ENCODE data around the gene OR6K6. TPM values are rescaled to one million over a fixed set of nuclear protein-coding genes. Genes with fewer than 3 reads are reported as not detected.

OR6K6 gene, protein sequence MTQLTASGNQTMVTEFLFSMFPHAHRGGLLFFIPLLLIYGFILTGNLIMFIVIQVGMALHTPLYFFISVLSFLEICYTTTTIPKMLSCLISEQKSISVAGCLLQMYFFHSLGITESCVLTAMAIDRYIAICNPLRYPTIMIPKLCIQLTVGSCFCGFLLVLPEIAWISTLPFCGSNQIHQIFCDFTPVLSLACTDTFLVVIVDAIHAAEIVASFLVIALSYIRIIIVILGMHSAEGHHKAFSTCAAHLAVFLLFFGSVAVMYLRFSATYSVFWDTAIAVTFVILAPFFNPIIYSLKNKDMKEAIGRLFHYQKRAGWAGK
- total RNA-seq, result not detected

DNA sequence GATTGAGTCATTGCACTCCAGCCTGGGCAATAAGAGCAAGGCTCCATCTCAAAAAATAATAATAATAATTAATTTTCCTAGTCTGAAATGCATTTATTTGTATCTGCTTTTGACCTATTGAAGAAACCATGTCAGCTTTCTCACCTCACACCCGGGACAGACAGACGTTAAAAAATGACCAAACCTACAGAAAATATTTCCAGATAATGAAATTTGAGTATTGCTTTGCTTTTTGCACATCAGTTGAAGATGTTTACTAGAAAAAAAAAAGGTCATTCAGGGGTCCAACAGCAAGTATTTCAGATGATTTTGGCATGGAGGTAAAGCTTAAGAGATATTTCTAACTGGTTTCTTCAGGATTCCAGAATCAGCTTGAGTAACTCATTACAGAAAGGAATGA, at the start of gene OR6K6:
Gene OR6K6 (plus strand): TSS at position 301 of the 400 bp plus-strand sequence. CDS start 168 bp downstream, outside the sequence.

DNA sequence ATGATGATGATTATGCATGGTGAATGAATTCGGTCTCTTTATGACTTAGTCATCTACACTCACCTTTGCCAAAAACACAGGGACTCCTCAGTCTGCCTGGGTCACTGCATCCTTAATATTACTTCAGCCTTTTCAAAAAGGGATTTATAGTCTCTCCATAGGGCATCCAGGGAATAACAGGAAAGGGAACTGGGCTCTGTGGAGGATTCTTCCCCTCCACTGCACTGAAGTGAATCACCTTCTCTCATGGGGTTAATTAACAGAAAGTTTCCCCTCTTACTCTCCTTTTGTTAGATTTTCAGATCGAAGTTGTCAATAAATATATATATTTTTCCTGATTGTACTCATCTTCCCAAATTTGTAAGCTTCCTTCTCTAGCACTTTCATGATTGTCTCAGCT, 33.9 kb upstream of the OR6K6 start, which contains the start of gene OR6K3:
Gene OR6K3 (minus strand): TSS at position 101 of the 400 bp plus-strand sequence. CDS start 2,605 bp downstream, outside the sequence.

DNA sequence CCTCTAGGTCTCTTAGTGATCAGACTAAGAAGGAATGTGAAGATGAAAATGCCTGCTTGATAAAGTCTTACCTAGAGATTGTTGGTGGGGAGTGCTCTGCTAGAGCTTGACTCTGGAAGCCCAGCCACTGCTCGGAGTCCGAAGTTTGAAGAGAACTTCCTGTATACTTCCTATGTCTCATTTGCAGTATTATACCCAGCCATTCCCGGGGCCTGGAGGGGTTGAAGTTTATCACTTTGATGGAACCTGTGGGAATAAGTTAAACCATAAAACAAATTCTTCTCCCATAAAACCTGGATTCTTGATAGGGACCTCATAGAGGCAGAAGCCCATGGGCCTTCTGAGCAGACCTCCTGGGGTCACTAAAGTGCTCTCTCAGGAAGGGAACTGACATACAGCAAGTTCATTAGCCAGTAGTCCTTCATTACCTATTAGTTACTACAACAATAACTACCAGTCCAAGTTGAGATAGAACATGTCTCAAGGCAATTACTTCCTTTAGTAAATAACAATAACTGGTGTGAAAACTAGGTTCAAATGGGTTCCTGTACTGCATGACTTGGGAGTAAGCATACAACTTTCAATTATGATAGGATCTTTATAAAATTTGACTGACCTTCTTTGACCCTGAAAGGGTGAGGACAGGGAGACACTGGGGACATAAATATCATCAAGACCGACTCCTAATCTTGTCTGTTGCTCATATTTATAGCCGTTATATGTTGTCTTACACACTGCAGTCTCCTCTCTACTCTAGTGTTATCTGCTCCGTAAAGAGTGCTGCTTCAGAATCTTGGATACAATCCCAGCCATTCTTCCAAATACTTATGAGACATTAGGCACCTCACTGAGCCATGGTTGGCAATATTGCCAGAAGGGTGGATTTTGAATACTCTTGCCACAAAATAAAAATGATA, 17.7 kb downstream of the OR6K6 start, which contains the start of gene OR6N1:
Gene OR6N1 (minus strand): TSS at position 246 of the 917 bp plus-strand sequence. CDS start 5,513 bp downstream, outside the sequence.

DNA sequence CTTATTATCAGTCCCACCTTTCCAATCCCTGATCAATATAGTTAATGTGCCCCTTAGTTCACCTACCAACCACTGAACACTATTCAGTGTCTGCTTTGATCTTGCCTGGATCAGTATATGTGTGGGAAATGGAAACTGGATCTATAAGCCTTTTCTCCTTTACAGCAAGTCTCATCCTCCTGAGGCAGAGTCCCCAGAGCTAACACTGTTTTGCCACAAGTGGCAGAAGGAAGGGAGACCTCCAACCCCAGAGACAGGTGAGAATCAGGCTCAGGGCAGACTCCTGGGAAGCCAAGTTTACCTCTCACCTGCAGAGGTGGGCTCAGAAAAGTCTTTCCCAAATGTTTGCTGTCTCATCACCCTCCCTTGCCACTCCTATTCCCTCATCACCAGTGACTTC, 26.6 kb downstream of the OR6K6 start, which contains the start of gene OR6N2:
Gene OR6N2 (minus strand): TSS at position 101 of the 400 bp plus-strand sequence. CDS start 3,569 bp downstream, outside the sequence.

Other genes starting within 250 kb of the OR6K6 start
- not detected for gene OR6Y1, start 200.3 kb upstream of the OR6K6 start, total RNA-seq
- gene OR6P1, start 184.1 kb upstream of the OR6K6 start, total RNA-seq, result not detected
- not detected for gene OR10X1, start 174.8 kb upstream of the OR6K6 start, total RNA-seq
- not detected for gene OR10Z1, start 149.5 kb upstream of the OR6K6 start, total RNA-seq
- not detected for gene SPTA1, start 68.0 kb upstream of the OR6K6 start, total RNA-seq
- gene OR6K2, start 54.1 kb upstream of the OR6K6 start, total RNA-seq, result not detected
- gene OR6K3, start 34.0 kb upstream of the OR6K6 start, total RNA-seq, result not detected
- gene OR6N1, start 17.5 kb downstream of the OR6K6 start, total RNA-seq, result not detected
- not detected for gene OR6N2, start 26.5 kb downstream of the OR6K6 start, total RNA-seq
- not detected for gene MNDA, start 76.6 kb downstream of the OR6K6 start, total RNA-seq
- 10 to 100 TPM; 22.1 to 22.9 TPM for gene PYHIN1, start 176.8 kb downstream of the OR6K6 start, total RNA-seq